H4 (cell line): ENCODE measurements around the gene CORIN. TPM values are rescaled to one million over a fixed set of nuclear protein-coding genes. Genes with fewer than 3 reads are reported as not detected.

Experiments used
- DNase-seq: peaks from one replicate; pipeline ENCODE4 v3.0.0-alpha.2; 2015; ENCODE audit warnings: low spot score
- total RNA-seq: library from RNA; depleted of rRNA; stranded (reverse); fragments of >200 nt; shearing (Covaris generic); gene quantifications from 2 replicates; pipeline ENCODE4 v1.2.3, GENCODE V29; 2014

Gene CORIN
- total RNA-seq, 1 experiment from 2014 or later: 0.25 TPM

DNA sequence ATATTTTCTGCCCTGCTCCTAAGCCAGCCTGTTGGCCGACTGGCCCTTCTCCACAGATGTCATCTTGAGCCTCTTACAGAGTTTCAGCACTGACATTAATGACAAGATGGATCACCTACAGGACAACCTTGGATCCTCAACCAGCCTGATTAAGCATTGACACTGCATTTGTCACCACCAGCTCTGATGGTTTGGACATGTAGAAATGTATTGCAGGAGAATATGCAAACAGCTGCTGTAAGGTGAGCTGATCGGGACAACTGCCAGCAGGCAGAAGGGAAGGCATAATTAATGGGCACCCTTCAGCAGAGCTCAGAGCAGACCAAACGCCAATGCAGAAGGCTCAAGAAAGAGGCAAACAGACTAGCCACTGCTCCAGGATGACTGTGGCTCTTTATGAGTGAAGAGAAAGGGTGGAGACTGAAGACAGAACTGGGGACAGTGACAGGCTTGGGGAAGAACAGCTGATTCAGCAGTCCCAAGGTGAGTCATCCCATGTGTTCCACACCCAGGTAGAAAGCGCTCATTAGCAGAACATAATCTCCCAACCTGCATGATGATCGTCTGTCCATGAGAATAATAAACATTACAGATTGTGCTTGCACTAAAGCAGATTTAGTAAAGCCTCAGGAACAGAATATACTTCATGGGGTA is 6.7 kb downstream of the CORIN start:
- no peak for DNase-seq

DNA sequence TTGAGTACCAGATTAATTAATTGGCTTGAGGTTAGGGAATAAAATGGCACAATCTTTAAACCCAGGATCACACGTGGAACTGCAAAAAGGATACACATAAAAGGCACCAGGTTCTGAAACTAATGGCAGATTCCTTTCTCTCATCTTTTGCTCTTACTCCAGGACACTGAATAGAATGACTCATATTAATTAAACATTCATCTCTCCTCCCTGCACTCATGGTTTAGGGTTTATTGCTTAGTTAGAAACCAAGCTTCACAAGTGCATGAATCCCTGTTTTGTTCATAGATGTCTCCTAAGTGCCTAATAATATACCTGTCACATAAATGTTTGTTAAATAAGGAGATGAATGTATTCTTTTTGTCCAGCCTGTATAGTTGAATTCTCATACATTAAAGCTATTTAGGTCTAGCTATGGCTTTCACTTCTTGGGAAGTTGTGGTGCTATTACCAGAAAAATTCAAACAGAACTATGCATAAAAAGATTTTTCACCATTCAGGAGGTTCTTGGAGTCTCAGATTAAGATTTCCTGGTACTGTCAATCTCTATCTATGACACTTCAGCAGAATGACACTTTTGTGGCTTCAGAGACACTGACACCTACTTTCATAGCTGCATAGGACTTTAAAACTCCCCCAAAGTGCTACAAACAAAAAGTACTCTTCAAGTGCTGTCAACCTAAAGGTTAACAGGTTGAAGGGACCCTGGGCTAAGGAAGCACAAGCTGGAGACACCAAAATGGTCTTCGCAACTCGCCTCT is 7.4 kb downstream of the CORIN start:
- DNase-seq: no peak

DNA sequence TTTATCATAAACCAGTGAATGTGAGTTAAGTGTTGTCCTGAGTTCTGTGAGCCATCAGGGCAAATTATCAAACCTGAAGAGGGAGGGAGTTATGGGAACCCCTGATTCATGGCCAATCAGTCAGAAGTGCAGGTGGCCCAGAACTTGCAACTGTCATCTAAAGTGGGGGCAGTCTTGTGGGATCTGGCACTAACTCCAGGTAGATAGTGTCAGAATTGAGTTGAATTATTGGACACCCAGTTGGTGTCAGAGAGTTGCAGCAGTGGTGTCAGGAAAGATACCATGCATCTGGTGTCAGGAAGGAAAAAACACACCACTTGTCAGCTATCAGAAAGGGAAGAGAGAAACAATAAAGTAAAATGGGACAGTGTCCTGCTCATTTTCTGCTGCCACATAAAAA is 8.4 kb downstream of the CORIN start:
- no peak for DNase-seq

DNA sequence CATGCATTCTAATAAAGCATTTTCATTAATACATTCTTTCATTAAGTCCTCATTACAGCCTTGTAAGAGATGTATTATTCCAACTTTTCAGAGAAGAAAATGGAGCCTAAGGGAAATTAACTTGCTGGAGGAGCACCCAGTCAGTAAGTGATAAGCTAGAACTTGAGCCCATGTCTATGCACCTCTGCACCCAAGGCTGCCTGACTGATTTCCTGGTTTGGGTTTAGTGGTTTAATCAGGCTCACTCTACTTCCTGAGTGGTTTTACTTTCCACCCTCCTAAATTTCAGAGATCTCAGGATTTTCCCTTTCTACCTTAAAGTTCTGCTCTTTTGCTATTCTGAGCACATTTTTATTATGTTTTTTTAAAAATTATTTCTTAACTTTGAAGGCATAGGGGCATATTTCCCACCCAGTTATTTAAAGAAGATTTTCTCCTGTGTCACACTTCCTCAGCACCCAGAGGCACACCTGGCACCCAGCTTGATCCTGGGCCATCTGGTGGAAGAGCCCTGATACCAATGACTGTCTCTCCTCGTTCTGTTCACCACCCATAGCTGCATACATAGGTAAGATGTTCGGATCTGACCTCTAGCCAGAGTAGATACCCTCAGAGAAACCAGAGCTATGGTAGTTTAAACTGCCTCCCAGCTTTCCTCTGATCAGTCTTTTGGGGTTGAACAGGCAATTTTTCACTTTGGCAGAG is 10.4 kb downstream of the CORIN start:
- DNase-seq: no peak

DNA sequence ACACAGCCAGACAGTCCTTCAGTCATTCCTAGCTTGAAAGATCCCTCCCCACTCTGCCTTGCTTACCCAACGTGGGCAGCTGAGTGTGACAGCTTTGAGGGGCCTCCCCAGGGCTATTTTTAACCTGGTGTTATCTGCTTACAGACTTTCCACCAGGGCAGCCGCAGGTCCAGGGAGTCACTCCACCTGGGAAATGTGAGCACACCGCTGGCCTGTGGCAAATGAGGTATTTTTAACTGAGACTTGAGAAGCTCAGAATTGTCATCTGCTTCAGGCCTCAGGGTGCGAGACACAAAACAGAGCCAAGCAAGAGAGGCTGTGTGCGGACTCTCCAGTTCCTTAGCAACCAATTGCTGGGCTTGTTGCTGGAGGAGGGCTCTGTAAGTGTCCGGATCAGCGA is 13.0 kb downstream of the CORIN start:
- no peak for DNase-seq

DNA sequence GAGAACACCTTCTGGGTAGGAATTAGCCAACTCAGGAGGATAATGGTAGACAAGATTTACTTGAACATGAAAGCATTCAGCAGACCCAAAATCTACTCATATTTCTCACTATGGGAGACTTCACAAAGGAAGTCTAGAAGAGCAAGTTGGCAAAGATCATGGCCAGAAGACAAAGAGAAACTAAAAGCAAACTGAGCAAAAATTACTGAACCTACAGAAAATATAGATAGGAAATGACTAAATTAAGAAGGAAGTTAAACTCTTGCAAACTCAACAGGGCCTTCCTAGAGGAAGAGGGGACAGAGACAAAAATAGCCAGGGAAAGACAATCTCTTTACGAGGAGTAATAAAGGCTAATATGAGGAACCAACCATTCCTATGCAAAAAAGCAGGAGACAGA is 18.7 kb downstream of the CORIN start:
- no peak for DNase-seq

DNA sequence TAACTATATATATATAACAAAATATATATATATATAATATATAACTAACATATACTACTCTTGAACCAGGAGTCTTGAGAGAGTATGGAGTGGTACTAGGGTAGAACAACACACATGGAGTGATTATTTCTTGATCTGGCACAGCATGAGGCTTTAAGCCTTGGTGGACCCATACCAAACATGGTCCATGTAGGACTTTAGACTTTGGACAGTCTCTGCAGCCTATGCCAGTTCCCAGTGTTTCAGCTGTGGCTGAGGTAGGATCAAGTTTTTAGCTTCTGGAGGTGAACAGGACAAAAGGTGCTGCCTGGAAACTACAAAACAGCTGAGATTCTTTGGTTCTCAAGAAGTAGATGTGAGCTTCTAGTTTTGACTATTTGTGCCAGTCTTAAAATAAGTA is 20.6 kb downstream of the CORIN start:
- DNase-seq: no peak

DNA sequence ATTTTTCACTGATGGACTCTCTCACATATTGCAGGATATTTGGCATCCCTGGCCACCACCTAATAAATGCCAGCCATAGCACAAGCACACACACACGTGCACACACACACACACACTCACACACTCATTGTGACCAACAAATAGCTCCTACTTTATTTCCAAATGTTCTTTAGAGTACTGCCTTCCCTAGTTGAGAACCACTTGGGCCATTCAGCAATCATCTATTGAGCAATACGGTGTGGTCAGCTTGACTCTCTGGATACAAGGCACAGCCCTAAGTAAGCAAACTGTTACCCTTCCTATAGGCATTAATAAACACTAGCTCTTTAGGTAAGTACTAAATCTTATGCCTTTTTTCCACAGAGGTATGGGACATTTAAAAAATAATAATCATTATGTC is 21.1 kb downstream of the CORIN start:
- no peak for DNase-seq

DNA sequence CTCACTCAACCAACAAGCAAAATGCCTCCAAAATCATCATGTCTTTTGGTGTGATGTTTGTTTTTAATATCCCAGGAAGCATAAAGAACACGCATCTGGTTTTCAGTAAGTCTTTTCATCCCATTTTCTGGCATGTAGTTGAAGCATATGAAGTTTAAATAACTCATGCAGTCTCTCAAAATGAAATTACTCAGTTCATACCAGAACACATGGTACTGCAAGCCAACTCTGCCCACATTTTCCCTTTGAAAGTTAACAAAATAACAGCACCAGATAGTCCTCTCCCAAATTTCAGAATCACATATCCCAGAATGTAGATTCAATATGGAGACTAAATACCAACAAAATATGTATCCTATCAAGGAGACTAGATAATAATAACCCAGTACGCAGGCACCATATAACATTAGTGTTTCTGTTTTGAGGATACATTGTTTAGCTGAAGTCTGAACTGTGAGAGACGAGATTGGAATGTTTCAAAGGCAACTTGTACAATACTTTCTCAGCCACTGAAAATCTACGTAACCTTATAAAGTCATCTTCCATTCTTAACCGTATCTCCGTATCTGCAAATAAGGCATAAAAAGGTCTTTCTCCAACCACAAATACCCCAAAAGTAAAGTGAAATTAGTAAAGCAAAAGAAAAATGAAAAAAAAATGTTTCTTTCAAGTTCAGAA is 23.1 kb downstream of the CORIN start:
- DNase-seq: no peak

DNA sequence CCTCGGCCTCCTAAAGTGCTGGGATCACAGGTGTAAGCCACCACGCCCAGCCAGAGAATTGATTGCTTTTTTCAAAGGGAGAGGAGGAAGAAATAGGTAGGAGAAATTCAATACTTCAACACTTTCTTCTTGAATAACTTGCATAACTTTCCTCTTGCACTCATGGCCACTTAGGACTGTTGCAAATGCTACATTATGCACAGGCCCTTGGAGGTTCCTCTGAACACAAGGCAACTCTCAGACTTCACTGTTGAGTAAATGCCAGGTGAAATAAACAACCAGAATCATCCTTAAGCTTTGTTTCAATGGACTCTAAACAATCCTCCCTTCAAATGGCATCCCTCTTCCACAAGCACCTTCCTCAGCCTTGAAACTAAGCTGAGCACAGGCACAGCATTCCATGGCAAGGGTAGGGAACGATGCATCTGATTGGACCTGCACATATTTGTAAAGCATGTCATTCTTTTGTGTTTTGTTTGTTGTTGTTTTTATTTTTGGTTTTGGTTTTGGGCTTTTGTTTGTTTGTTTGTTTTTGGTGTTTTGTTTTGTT is 28.1 kb downstream of the CORIN start:
- DNase-seq: no peak

DNA sequence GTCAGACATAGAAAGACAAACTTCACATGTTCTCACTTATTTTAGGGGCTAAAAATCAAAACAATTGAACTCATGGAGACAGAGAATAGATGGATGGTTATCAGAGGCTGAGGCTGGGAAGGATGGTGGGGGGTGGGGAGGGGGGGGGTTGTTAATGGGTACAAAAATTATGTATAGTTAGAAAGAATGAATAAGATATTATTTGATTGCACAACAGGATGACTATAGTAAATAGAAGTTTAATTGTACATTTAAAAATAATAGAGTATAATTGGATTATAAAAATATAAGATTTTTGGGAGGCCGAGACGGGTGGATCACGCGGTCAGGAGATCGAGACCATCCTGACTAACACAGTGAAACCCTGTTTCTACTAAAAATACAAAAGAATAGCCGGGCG is 33.3 kb downstream of the CORIN start:
- DNase-seq: no peak

DNA sequence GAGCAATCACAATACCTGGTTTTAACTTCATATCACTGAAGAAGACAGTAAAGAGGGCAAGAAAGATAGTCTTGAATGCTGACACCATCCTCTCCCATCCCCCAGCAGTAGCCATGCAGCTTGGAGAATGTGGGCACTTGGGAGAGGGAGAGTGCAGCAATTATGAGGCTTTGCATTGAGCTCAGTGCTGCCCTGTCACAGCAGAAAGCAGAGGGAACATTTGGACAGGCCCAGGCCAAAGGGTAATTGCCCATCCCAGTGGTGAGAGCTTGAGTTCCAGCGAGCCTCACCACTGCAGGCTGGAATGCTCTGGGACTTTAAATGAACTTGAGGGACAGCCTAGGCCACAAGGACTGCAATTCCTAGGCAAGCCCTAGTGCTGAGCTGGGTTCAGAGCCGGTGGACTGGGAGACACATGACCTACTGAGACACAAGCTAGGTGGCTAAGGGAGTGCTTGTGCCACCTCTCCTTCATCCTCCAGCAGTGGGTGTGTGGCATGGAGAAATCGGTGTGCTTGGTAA is 36.3 kb downstream of the CORIN start:
- DNase-seq: no peak

DNA sequence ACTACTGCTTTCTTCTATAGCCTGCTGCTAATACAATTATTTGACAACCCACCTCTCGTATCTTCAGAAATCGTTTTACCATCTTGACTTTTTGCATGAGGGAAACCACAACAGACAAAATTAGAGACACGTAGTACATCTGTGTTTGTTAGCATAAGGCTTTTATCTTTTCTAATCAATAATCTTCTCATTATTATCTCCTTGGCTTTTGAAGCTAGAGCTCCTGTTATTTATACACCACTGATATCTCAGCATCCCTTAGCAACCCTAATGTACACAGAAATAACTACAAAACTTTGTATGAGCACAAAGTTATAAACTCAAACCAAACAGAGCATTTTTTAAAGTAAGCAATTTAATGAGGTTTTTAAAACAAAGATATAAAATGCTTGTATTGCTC is 39.7 kb downstream of the CORIN start:
- DNase-seq: no peak

DNA sequence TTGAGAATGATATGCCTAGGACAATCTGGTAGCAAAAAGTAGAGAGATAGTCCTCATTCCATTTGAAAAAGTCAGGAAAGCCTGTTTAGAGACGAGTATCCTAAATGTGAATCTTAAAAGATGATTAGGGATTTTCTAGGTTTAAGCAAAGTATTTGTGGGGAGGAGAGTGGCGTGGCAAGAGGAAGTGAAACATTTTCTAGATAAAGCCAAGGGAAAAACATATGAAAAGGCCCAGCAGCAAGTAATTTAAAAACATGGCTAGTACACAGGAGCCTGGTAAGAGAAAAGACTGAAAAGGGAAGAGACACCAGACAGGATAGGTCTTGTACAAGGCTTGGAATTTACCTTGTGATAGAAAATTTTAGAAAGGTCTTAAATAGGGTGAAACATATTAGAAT is 45.9 kb downstream of the CORIN start:
- DNase-seq: no peak

DNA sequence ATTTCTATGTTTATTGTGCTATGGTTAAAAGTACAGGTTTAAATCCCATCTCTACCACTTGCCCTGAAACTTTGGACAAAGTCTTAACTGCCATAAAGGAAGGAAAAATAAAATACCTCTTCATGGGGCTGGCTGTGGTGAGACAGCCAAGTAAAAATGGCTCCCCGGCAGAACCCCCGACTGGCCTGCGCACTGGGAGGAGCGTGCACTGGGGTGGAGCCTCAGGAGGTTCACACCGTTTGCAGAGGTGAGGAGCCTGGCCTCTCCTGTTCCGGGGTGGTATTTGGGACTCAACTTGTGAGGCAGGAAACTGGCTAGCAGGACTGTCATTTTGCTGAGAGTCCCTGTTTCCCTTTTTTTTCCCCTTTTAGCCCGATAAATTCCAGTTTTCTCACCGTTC is 47.8 kb downstream of the CORIN start:
- no peak for DNase-seq

DNA sequence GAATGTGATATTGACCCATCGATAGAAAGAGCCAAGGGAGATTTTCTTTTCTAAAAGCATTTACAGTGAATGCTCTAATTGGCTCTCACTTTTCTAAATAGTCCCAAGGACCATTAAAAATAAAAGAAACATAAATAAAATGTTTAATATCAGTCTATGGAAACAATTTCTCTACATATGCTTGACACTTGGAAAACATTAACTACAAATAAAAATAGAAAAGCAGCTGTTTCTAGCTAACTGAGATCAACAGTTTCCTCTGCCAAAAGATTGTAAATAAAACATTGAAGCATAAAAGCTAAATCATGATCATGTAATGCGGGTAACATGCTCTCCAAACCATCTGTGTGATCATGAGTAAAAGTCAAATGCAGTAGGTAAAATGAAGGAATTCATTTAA is 49.7 kb downstream of the CORIN start:
- no peak for DNase-seq

DNA sequence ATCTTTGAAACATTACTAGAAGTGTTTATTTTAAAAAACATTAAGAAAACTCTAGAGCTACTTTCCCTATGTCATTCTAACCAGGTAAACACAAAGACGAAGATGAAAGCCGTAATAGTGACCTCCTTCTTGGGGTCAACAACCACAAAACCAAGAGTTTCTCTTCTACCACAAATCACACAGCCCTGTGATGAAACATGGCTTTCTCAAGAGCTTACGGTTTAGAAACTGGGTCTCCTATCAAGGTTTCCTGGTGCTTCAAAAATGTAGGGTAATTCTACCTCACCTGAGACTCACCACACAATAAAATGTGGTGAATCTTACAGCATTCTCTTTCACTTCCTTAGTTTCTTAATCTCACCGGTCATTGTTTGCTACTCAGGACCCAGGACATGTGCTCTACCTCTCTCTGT is 50.9 kb downstream of the CORIN start:
- peak; percentile 56 for DNase-seq

DNA sequence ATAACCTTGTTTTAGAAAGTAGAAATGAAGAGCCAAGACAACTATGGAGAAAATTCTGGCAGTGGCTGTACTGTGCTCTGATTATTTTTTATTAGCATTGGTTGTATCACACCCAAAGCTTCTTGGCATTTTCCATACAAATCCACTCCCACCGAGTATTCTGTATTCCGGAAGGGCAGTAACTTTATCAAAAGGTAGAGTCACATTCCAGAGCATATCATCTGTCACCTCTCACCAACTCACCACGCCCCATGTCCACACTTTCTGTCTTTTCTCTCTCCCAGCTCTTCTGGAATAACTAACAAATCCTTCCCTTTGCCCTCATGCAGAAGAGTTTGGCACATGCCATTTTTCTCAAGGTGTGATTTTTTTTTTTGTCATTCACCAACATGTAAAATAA is 52.7 kb downstream of the CORIN start:
- no peak for DNase-seq

DNA sequence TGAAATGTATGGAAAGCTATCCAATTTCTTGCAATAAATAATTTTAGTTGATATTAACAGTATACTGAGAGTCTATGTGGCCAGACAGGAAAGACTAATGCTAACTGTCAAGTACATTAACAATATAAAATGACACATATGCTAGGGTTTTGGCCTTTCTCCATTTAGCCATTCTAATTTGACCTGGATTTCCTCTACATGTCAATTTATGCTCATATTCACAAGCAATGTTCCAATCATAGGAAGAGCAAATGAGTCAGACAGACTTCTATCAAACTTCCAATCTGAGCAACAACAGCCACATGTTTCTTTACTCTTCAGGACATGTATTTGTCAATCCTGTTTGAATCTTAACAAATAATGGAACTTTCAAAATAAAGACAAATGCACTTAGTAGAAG is 53.6 kb downstream of the CORIN start:
- DNase-seq: no peak

DNA sequence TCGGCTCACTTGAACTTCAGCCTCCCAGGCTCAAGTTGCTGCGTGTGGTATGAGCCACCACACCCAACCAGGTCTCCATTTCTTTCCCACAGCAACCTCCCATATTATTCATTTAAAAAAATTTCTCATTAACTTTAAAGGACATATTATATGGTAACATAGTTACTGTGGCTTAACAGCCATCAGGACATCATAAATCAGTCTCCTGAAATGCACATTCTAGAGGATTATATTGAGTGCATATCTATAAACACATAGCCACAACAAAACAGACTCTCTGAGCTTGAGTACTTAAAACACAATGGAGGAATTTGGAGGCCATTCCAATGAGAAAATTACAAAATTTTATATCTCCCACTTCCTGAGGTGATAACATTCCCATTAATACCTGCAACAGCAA is 61.5 kb downstream of the CORIN start:
- DNase-seq: no peak

DNA sequence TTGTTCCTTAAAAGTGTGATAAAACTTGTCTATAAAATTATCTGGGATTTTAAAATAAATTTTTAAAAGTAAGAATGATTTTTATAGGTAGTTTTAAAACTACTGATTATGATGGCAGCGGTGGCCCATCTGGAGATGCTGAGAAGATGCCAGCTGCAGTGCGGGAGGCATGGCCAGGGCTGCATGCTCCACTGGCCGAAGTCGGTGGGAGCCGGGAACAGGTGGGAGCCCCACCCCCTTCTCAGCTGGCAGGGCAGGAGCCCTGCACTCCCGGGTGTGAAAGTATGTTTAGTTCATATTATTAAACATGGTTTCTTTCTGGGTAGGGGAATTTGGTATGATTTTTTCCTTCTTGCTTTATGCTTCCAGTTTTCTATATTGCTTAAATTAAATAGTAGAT is 63.8 kb downstream of the CORIN start:
- no peak for DNase-seq

DNA sequence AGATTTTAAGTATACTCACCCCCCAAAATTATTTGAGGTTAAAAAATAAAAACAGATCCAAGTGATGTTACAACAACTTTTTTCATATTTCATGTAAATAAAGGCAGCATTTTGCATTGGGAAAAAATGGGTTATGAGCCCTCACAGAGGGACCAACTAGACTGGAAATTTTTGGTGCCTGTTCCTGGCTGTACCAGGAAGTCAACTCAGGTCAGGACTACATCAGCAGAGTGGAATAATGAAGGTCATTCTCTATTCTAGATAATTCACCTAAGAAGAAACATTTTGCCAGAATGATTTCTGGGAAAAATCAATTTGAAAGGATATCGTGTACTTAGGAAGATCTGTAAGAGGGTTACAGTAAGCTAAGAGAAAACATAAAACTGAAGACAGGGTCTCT is 66.8 kb downstream of the CORIN start:
- no peak for DNase-seq
